GM11168 (cell line): ENCODE data around the gene JARID2.
"Not testable (repeated sequence)": the region's sequence is repeated elsewhere in the genome, so short reads cannot be mapped to it uniquely, and the experiment has no call there.

ENCODE experiments used
- in situ Hi-C: fragments of 300-500 bp; cut with MboI; formaldehyde crosslinking; loops from one replicate; pipeline ENCODE4 v1.12.0; 2022; ENCODE audit warnings: low sequenced_read_pairs; ENCODE audit not compliant: unreplicated experiment

The JARID2 gene

GRCh38 chr6:15405129-15406068 lies 159.5 kb downstream of the JARID2 start:
- in situ Hi-C loops, result no loop called here

DNA sequence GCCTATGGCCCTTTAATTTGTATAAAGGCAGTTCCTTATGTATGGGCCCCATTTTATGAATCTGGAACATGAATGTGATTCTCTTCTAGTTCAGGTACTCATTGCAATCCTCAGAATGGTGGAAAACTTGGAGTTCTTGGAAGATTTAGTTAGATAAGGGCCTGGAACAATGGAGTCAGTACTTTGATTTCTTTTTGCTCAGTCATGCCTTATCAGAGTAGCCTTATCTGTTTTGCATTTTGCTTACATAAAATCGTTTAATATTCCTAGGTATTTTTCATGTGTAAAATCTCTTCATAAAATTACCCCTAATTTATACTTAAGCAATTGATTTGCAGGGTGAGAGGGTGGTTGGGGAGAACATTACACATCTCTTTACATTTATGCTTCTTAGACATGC lies 160.6 kb downstream of the JARID2 start:
- in situ Hi-C loops, result no loop called here

DNA sequence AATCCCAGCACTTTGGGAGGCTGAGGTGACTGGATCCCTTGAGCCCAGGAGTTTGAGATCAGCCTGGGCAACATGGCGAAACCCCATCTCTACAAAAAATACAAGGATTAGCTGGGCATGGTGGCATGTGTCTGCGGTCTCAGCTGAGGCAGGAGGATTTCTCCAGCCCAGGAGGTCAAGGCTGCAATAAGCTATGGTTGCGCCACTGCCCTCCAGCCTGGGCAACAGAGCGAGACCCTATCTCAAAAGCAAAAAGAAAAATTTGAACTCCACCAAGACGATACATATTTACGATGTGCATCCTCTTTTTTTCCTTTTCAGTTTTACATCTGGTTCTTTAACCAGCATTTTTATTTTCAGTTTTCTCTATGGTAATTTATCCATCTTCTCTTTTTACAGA lies 162.1 kb downstream of the JARID2 start:
- in situ Hi-C loops, result no loop called here

GRCh38 chr6:15408758-15409157 lies 162.9 kb downstream of the JARID2 start:
- in situ Hi-C loops, result no loop called here

DNA sequence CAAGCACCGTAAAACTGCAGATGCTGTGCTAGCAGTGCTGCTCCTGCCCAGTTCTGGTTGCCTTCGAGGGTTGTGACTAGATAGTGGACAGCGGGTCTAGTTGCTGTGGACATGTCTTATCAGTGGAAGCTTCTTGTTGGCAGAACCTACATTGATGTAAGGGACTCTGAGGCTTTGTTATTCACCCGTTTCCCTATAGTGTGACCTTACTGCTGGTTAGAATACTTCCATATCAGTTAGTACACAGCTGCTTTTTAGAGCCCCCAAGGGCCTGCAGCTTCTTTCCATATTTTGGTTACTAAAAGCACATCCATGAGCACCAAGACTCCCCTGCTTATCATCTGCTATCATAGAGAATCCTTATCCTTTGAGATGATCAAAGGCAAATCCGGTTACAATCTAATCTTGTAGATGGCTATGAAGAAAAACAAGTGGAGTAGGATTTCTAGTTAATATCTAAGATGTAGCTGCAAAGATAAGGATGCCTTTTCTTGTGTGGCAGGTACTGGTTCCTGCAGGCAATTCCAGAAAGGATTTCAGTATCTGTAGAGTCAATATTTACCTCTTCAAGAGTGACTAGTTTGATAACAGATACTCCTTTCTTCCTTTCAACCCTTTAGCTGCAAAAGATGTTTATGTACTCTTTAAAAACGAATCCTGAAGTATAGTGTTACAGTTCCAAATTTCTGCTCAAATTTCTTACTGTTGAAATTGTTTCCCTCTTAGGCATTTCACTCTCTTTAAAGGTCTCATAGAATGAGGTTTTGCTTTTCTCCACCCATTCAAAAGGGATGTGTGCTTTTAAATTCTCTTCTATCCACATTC lies 163.6 kb downstream of the JARID2 start:
- in situ Hi-C loops, result no loop called here

- in situ Hi-C loops, result no loop called here
These were observed 164.2 kb downstream of the JARID2 start for GRCh38 chr6:15410126-15410391.

GRCh38 chr6:15410752-15411151 lies 164.9 kb downstream of the JARID2 start:
- in situ Hi-C loops, result no loop called here

DNA sequence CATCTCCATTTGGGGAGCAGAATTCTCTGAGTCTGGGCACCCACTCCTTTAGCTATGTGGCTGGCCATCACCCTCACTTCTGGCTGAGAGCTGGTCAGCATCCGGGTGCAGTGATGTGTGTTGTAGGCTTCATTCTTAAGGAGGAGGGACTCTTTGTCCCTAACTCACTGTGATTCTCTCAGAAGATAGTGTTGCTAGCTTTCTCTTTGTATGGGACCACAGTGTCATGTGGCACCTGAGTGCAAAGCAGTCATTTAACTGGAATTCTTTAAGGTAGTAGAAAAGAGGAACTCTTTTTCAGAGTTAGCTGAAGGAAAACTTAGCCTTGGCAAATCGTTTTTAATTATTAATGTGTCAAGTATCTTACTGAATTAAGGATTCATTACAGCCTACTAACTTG lies 165.9 kb downstream of the JARID2 start:
- in situ Hi-C loops, result no loop called here

GRCh38 chr6:15412767-15413166 lies 166.9 kb downstream of the JARID2 start:
- in situ Hi-C loops, result no loop called here

- in situ Hi-C loops, result no loop called here
These were observed 167.8 kb downstream of the JARID2 start for GRCh38 chr6:15413466-15414234.

GRCh38 chr6:15414235-15414612 lies 168.4 kb downstream of the JARID2 start:
- in situ Hi-C loops, result no loop called here

DNA sequence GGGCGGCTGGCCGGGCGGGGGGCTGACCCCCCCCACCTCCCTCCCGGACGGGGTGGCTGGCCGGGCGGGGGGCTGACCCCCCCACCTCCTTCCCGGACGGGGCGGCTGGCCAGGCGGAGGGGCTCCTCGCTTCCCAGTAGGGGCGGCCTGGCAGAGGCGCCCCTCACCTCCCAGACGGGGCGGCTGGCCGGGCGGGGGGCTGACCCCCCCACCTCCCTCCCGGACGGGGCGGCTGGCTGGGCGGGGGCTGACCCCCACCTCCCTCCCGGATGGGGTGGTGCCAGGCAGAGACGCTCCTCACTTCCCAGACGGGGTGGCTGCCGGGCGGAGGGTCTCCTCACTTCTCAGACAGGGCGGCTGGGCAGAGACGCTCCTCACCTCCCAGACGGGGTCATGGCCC lies 169.8 kb downstream of the JARID2 start:
- in situ Hi-C loops, result not testable (repeated sequence)

GRCh38 chr6:15416932-15417509 lies 171.2 kb downstream of the JARID2 start:
- in situ Hi-C loops, result no loop called here

DNA sequence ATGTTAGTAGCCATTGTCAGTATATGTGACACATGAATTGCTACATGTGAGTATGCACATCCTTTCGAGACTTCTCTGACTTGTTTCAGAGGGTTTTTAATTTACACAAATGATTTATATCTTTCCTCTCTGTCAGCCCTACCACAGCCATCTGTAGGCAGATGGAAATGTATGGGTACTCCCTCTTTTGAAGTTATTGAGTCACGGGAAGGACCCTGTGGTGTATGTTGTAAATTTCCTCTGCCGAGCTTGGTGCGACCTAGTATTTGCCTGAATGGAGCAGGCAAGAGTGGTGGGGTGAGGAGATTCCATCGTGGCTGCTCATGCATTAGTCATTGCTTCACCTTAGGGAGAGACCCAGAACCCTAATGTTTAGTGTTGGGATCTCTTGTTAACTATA lies 171.9 kb downstream of the JARID2 start:
- in situ Hi-C loops, result no loop called here

DNA sequence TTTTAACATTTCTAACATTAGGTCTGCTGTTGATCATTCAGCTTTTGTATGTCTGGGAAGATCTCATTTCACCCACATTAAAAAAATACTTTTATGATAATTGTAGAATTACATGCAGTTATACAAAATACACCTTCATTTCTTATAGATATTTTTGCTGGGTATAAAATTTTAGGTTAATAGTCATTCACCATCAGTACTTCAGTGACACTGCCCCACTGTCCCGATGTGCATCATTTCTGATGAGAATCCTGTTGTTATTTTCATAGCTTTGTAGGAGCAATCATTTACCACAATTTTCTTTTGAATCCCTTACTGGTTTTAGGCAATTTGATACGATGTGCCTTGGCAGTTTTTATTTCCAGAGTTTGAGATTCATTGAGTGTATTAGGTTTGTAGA lies 173.6 kb downstream of the JARID2 start:
- in situ Hi-C loops, result no loop called here

DNA sequence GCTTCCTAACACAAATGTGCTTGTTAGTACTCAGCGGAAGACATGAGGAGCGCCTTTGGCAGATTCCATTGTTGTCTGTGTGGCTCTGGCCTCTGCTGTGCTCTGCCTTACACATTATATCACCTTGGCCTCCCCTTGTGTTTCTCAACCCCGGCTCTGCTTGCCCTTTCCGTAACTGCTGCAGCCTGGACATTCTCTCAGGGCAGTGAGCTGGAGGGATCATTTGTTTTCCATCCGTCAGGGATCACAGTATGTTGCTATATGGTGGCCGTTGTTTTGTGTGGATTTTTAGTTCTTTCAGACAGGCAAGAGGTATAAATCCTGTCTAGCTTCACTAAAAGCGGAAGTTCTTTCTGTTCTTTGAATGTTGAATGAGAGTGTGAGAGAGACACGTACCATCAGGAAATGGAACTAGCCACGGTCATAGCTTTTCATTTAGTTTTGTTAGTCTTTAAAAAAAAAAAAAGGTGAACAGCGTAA lies 175.1 kb downstream of the JARID2 start:
- in situ Hi-C loops, result no loop called here

- in situ Hi-C loops, result no loop called here
These were observed 176.3 kb downstream of the JARID2 start for GRCh38 chr6:15421945-15422733.

DNA sequence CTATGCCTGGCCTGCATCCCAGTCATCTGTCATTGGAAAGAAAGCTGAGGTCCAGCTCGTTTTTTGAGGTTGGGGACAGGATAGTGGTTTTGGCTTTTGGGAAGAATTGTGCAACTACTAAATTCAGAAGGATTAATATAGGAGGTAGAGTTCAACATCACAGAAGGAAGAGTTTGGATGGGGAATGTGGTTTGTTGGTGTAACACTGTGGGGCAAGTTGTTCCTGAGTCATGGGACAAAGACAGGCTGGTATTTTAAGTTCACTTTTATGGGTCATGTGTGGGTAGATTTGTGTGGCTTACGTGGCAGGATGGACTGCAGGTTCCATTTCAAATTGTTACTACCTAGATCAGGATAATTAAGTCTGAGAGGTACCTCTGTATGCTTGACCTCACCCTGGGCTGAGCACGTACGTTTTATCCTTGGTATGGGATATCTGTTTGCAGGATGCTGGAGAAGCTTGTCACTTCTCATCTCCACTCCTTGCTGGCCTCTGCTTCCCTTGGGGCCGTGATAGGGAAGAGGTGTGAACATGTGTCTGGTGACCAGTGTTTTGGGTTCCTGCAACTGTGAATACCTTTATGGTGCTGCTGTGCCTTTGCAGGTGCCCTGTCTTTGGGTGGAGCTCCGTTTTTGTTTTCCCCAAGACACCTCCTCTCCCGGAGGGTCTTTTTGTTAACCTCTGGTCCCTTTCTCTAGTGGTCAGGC lies 177.6 kb downstream of the JARID2 start:
- in situ Hi-C loops, result no loop called here

DNA sequence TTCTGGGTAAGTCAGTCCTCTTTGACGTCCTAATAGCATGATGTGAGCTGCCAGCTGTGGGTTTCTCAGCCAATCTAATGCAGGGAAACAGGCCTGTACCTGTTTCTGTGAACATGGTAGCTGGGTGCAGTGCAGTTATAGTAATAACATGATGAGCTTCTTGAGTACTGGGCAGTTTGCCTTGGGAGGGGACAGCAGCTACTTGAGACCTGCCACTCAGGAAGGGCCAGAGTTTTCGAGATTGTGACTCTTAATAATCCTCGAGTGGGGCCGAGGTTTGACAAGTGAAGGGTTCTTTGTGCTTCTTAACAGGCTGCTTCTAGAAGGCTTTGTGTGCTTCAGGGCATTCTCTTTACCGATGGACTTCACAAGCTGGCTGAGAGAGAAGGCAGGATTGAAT lies 180.1 kb downstream of the JARID2 start:
- in situ Hi-C loops, result no loop called here
